AG10803 (cell line): Measurements from ENCODE around the gene GPC5.

Source experiments
- DNase-seq: peaks from one replicate; pipeline ENCODE4 v3.0.0; 2010; ENCODE audit warnings: low read depth
- H3K4me3 ChIP-seq: 2 replicates; pipeline ENCODE4 v1.5.1; 2011; ENCODE audit warnings: mild to moderate bottlenecking, low read length, control low read depth
- TF ChIP-seq, protein P1 (sequence below): conservative IDR thresholded peaks from 2 replicates; pipeline ENCODE4 v1.5.1; 2011; ENCODE audit warnings: mild to moderate bottlenecking, low read length, control low read depth, inconsistent platforms

GPC5 gene

DNA sequence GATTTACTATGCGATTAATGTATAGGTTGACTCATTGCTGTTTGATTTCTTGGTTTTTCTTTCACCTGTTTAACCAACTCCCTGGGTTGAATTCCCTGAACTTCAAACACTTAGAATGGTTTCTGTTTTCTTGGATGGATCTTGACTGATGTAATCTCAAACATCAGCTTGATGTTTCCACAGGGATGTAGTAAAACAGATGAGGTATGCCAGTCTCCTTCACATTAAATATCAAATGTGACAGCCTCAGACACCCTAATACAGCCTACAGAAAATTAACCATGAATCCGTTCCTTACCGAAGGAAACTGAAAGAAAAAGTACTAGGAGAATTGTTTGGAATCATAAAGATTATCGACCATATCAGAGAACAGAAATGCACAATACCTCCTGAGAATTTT is 631.2 kb downstream of the GPC5 start:
- DNase-seq, result no peak
- no peak overlapping the region for H3K4me3 ChIP-seq
- TF ChIP-seq, protein P1, sequence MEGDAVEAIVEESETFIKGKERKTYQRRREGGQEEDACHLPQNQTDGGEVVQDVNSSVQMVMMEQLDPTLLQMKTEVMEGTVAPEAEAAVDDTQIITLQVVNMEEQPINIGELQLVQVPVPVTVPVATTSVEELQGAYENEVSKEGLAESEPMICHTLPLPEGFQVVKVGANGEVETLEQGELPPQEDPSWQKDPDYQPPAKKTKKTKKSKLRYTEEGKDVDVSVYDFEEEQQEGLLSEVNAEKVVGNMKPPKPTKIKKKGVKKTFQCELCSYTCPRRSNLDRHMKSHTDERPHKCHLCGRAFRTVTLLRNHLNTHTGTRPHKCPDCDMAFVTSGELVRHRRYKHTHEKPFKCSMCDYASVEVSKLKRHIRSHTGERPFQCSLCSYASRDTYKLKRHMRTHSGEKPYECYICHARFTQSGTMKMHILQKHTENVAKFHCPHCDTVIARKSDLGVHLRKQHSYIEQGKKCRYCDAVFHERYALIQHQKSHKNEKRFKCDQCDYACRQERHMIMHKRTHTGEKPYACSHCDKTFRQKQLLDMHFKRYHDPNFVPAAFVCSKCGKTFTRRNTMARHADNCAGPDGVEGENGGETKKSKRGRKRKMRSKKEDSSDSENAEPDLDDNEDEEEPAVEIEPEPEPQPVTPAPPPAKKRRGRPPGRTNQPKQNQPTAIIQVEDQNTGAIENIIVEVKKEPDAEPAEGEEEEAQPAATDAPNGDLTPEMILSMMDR, result no peak

- H3K4me3 ChIP-seq, result no peak overlapping the region
- no peak for DNase-seq
- TF ChIP-seq, protein P1, result no peak
Observed at GRCh38 chr13:92038905-92039304, 640.5 kb downstream of the GPC5 start.

DNA sequence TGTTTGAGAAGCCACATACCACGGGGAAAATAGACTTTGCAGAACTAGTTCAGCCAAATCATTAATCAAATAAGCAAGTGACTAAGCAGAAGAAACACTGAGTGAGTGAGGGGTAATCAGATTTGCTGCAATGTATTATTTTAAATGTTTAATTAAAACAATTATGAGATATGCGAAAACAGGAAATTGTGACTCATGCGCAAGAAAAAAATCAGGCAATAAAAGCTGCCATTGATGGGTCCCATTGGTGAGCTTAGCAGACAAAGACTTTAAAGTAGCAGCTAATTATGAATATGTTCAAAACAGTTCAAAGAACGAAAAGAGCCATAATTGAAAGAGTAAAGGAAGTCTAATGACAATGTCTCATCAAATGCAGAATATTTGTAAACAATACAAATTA is 644.1 kb downstream of the GPC5 start:
- H3K4me3 ChIP-seq, result no peak overlapping the region
- TF ChIP-seq, protein P1, result no peak
- DNase-seq, result no peak

GRCh38 chr13:92044351-92044750 is 645.9 kb downstream of the GPC5 start:
- no peak overlapping the region for H3K4me3 ChIP-seq
- no peak for DNase-seq
- TF ChIP-seq, protein P1, result no peak

GRCh38 chr13:92054389-92054788 is 656.0 kb downstream of the GPC5 start:
- DNase-seq, result no peak
- no peak overlapping the region for H3K4me3 ChIP-seq
- TF ChIP-seq, protein P1, result no peak

- TF ChIP-seq, protein P1, result no peak
- no peak overlapping the region for H3K4me3 ChIP-seq
- DNase-seq, result no peak
Observed at GRCh38 chr13:92074658-92075057, 676.2 kb downstream of the GPC5 start.

- H3K4me3 ChIP-seq, result no peak overlapping the region
- TF ChIP-seq, protein P1, result no peak
- no peak for DNase-seq
Observed at GRCh38 chr13:92097337-92097903, 699.0 kb downstream of the GPC5 start.
